GM12864 (cell line): ENCODE data around the gene OGFR.

Experiments used
- DNase-seq: peaks from one replicate; pipeline ENCODE4 v3.0.0-alpha.2; 2011; ENCODE audit warnings: low read depth
- H3K4me3 ChIP-seq: 2 replicates; pipeline ENCODE4 v1.5.1; 2011; ENCODE audit warnings: mild to moderate bottlenecking, low read depth, low read length, control low read depth
- CTCF ChIP-seq: IDR thresholded peaks from 2 replicates; pipeline ENCODE4 v1.5.1; 2011; ENCODE audit warnings: low read depth, mild to moderate bottlenecking, moderate library complexity, low read length, control low read depth, inconsistent platforms; ENCODE audit errors: missing control alignments

OGFR gene

GRCh38 chr20:62860391-62860923 lies 55.8 kb downstream of the OGFR start:
- TF ChIP-seq CTCF = no peak
- DNase-seq = no peak

GRCh38 chr20:62860924-62861691 lies 56.5 kb downstream of the OGFR start:
- DNase-seq = no peak
- H3K4me3 ChIP-seq = peak overlapping the region; percentile 64
- no peak for TF ChIP-seq CTCF

More at GRCh38 chr20:62860391-62860923, 55.8 kb downstream of the OGFR start:
- peak overlapping the region; percentile 30 for H3K4me3 ChIP-seq

GRCh38 chr20:62861726-62862336 lies 57.2 kb downstream of the OGFR start, which contains the start of gene TCFL5:
TSS of gene TCFL5 (minus strand) at chr20:62861822. CDS start at chr20:62861670, 152 bp downstream.
- peak within 1 kb of the TSS; percentile 64 for H3K4me3 ChIP-seq
- no peak for TF ChIP-seq CTCF
- DNase-seq = peak; percentile 25
